LNCAP (cell line): ENCODE data around the gene ZNF483.

ENCODE experiments used
- CTCF ChIP-seq: fragments of 450-650 bp; IDR thresholded peaks from 2 replicates; pipeline ENCODE4 v1.5.1; 2017; ENCODE audit warnings: mild to moderate bottlenecking

Gene ZNF483

GRCh38 chr9:111525056-111525977 is at the start of gene ZNF483:
ZNF483 (plus strand) TSS chr9:111525179; CDS start chr9:111527396, 2,217 bp downstream.
- no peak for TF ChIP-seq CTCF

GRCh38 chr9:111475195-111475594 is 49.8 kb upstream of the ZNF483 start:
- no peak for TF ChIP-seq CTCF

GRCh38 chr9:111477677-111478076 is 47.3 kb upstream of the ZNF483 start:
- no peak for TF ChIP-seq CTCF

GRCh38 chr9:111481885-111482636 is 42.9 kb upstream of the ZNF483 start:
- no peak for TF ChIP-seq CTCF

GRCh38 chr9:111482694-111483438 is 42.1 kb upstream of the ZNF483 start:
- no peak for TF ChIP-seq CTCF

GRCh38 chr9:111483439-111483857 is 41.5 kb upstream of the ZNF483 start:
- TF ChIP-seq CTCF: no peak
